Measurements from ENCODE around the gene POLG. TPM values are rescaled to one million over a fixed set of nuclear protein-coding genes. Genes with fewer than 3 reads are reported as not detected.

POLG gene
- polyA plus RNA-seq, 1 of the 3 experiments (the other 2 are of a cell fraction), result 24.9 TPM

DNA sequence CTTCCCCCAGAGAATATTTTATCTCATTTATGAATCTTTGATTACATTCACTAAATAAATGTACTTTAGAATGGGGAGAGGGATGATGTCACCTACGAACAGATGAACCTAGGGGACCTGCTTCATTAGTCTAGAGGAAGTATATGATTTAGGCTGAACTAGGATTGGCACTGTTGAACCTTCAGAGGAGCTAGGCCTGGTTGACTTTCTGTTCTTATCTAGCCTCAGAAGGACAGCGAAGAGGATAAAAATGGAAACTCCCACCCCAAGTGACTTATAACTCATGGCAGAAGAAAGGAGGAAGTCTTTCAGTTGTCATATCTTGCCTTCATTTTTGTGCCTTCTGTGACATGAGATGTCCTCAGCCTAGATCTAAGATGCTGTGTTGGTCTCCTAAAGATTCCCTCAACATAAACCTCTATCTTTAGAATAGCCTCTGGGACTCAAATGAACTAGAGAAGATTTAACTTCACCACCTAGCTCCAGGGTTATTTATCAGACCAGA lies 42.6 kb downstream of the POLG start:
- no peak for DNase-seq
- Histone ChIP-seq H2AFZ (ENCODE audit: low read depth) (no peak overlapping the region), H3K4me2 (no peak overlapping the region), H4K20me1 (ENCODE audit: insufficient read depth) (no peaks in the 10 kb centered on the region), H3K79me2 (ENCODE audit: insufficient read depth) (no peaks in the 10 kb centered on the region), H3K9me3 (no peaks in the 10 kb centered on the region), H3F3A (replicated peaks; ENCODE audit: insufficient read depth) (no peaks in the 10 kb centered on the region), H3K27ac (ENCODE audit: low read depth in 2 of 2, low read length in 1 of 2) (no peak overlapping the region), H3K9me2 (no peaks in the 10 kb centered on the region), H3K4me3 (ENCODE audit: low read depth in 2 of 2, low read length in 1 of 2) (no peak overlapping the region), H3K9ac (no peak overlapping the region), H3K36me3 (replicated peaks in 1 of 2; ENCODE audit: control insufficient read depth in 1 of 2, insufficient read depth in 2 of 2, low read length in 1 of 2) (peaks cover 39 to 46% of the 10 kb centered on the region in 2 experiments), H3K4me1 (ENCODE audit: control insufficient read depth in 1 of 2, insufficient read depth in 2 of 2, low read depth in 1 of 2, low read length in 1 of 2) (no peaks in the 10 kb centered on the region), H3K27me3 (ENCODE audit: insufficient read depth) (no peaks in the 10 kb centered on the region)
- TF ChIP-seq FOSL2 (IDR thresholded peaks at IDR 0.05; ENCODE audit: borderline replicate concordance, low read depth), result no peak
- no peak for TF ChIP-seq FOXJ3 (CRISPR knock-in tag; IDR thresholded peaks at IDR 0.05)
- ChIA-PET POLR2A (no interaction called here), CTCF (interaction anchor here (0.8 to 1.3 kb wide), 2 partner anchors 8 to 34 kb away, joined by 3 read pairs; no protein-coding TSS in a partner anchor)
- WGBS (ENCODE audit: low lambda C conversion rate), result 97% methylated on average over 2 of the region's 2 CpGs

DNA sequence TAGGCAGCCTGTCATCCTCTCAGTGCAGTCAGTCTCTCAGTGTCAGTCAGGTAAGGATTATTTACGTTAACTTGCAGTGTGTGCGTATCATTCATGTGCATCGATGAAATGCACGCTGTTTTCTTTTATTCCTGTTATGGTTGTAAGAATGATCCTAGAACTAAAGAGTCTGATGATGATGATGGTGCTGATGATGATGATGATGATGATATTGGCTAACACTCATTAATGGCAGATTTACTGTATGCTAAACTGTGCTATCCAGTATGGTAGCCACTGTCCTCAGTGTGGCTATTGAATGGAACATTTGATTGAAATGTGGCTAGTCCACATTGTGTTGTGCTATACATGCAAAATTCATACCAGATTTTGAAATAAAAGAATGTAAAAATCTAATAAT lies 51.4 kb downstream of the POLG start:
- Histone ChIP-seq H2AFZ (ENCODE audit: low read depth) (no peak overlapping the region), H4K20me1 (ENCODE audit: insufficient read depth) (no peaks in the 10 kb centered on the region), H3K4me1 (ENCODE audit: control insufficient read depth in 1 of 2, insufficient read depth in 2 of 2, low read depth in 1 of 2, low read length in 1 of 2) (no peaks in the 10 kb centered on the region), H3K9me2 (no peaks in the 10 kb centered on the region), H3K27me3 (ENCODE audit: insufficient read depth) (no peaks in the 10 kb centered on the region), H3K79me2 (ENCODE audit: insufficient read depth) (no peaks in the 10 kb centered on the region), H3F3A (replicated peaks; ENCODE audit: insufficient read depth) (no peaks in the 10 kb centered on the region), H3K9ac (no peak overlapping the region), H3K4me3 (ENCODE audit: low read depth in 2 of 2, low read length in 1 of 2) (no peak overlapping the region), H3K27ac (ENCODE audit: low read depth in 2 of 2, low read length in 1 of 2) (no peak overlapping the region), H3K36me3 (replicated peaks in 1 of 2; ENCODE audit: control insufficient read depth in 1 of 2, insufficient read depth in 2 of 2, low read length in 1 of 2) (peaks cover 47 to 53% of the 10 kb centered on the region in 2 experiments), H3K9me3 (0 out of 2 replicates have a peak, but pooled peaks cover 6% of the 10 kb centered on the region), H3K4me2 (no peak overlapping the region)
- TF ChIP-seq TEAD4 (IDR thresholded peaks at IDR 0.05; ENCODE audit: borderline replicate concordance, insufficient read depth) (no peak), TAF1 (IDR thresholded peaks at IDR 0.05; ENCODE audit: borderline replicate concordance, low read depth, low read length) (no peak), MEF2A (IDR thresholded peaks at IDR 0.05; ENCODE audit: borderline replicate concordance, low read depth) (no peak), SMC3 (IDR thresholded peaks at IDR 0.05; ENCODE audit: low read depth, low read length) (no peak), EZH2phosphoT487 (IDR thresholded peaks at IDR 0.05; ENCODE audit: borderline replicate concordance, low read depth) (no peak), JUND (IDR thresholded peaks at IDR 0.05) (no peak)
- TF ChIP-seq, protein P1, sequence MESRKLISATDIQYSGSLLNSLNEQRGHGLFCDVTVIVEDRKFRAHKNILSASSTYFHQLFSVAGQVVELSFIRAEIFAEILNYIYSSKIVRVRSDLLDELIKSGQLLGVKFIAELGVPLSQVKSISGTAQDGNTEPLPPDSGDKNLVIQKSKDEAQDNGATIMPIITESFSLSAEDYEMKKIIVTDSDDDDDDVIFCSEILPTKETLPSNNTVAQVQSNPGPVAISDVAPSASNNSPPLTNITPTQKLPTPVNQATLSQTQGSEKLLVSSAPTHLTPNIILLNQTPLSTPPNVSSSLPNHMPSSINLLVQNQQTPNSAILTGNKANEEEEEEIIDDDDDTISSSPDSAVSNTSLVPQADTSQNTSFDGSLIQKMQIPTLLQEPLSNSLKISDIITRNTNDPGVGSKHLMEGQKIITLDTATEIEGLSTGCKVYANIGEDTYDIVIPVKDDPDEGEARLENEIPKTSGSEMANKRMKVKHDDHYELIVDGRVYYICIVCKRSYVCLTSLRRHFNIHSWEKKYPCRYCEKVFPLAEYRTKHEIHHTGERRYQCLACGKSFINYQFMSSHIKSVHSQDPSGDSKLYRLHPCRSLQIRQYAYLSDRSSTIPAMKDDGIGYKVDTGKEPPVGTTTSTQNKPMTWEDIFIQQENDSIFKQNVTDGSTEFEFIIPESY (IDR thresholded peaks at IDR 0.05; ENCODE audit: borderline replicate concordance, low read depth), result no peak
- TF ChIP-seq, protein P2, sequence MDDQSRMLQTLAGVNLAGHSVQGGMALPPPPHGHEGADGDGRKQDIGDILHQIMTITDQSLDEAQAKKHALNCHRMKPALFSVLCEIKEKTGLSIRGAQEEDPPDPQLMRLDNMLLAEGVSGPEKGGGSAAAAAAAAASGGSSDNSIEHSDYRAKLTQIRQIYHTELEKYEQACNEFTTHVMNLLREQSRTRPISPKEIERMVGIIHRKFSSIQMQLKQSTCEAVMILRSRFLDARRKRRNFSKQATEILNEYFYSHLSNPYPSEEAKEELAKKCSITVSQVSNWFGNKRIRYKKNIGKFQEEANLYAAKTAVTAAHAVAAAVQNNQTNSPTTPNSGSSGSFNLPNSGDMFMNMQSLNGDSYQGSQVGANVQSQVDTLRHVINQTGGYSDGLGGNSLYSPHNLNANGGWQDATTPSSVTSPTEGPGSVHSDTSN (IDR thresholded peaks at IDR 0.05), result no peak
- TF ChIP-seq, protein P3, sequence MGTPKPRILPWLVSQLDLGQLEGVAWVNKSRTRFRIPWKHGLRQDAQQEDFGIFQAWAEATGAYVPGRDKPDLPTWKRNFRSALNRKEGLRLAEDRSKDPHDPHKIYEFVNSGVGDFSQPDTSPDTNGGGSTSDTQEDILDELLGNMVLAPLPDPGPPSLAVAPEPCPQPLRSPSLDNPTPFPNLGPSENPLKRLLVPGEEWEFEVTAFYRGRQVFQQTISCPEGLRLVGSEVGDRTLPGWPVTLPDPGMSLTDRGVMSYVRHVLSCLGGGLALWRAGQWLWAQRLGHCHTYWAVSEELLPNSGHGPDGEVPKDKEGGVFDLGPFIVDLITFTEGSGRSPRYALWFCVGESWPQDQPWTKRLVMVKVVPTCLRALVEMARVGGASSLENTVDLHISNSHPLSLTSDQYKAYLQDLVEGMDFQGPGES (IDR thresholded peaks at IDR 0.05; ENCODE audit: low read depth, low read length), result no peak
- TF ChIP-seq, protein P4, sequence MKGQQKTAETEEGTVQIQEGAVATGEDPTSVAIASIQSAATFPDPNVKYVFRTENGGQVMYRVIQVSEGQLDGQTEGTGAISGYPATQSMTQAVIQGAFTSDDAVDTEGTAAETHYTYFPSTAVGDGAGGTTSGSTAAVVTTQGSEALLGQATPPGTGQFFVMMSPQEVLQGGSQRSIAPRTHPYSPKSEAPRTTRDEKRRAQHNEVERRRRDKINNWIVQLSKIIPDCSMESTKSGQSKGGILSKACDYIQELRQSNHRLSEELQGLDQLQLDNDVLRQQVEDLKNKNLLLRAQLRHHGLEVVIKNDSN (IDR thresholded peaks at IDR 0.05; ENCODE audit: borderline replicate concordance, low read depth), result no peak
- POLR2A ChIA-PET, result no interaction called here
- DNase-seq, result no peak
- WGBS (ENCODE audit: low lambda C conversion rate), result 86% methylated on average over 4 of the region's 4 CpGs
- CTCF ChIA-PET, result interaction anchor here (1.9 kb wide), 1 partner anchor 76 kb away, joined by 7 read pairs; no protein-coding TSS in a partner anchor

Measured in SK-N-SH (cell line).